ENCODE data around the gene CPTP. TPM values are rescaled to one million over a fixed set of nuclear protein-coding genes. Genes with fewer than 3 reads are reported as not detected.

The CPTP gene
- total and polyA plus RNA-seq, 10 of the 15 experiments (the other 5 are each of a cell fraction or from before 2014, with no cell fraction given) = 0.06 to 24.3 (median 10.0) TPM

DNA sequence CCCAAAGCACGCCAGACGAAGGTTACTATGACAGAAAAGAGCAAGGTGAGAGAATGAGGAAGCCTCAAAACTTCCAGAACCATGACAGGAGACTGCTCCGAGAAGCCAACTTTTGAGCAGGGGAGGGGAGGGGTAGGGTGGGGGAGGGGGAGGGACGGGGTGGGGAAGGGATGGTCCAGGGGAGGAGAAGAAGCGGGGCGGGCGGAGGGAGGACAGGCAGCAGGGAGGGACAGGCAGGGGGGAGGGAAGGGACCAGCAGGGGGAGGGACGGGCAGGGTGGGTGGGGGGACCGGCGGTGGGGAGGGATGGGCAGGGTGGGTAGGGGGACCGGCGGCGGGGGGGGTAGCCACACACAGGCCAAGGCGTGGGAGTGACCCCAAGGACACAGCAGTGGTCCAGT, 2.2 kb upstream of the CPTP start:
- BruUV-seq (replicated peaks) = no TSS peak
- Histone ChIP-seq H4K20me1 (ENCODE audit: control insufficient read depth, insufficient read depth) (no peaks in the 10 kb centered on the region; the same call in 1 of the 2 replicates), H3K27ac (ENCODE audit: control insufficient read depth, insufficient read depth) (no peak overlapping the region), H3K36me3 (ENCODE audit: control insufficient read depth in 2 of 2, insufficient read depth in 2 of 2, low read length in 1 of 2) (peaks cover 0 to 9% of the 10 kb centered on the region in 2 experiments; a peak in 3 of 4 replicates), H3K4me3 (no peak overlapping the region), H3K9ac (ENCODE audit: control insufficient read depth, insufficient read depth, low read length) (no peak overlapping the region), H3K4me1 (ENCODE audit: control insufficient read depth, insufficient read depth, low read length) (peaks cover 10% of the 10 kb centered on the region), H3K79me2 (ENCODE audit: control insufficient read depth, insufficient read depth, low read length) (peaks cover 44% of the 10 kb centered on the region), H2AFZ (ENCODE audit: control insufficient read depth, low read depth, low read length) (no peak overlapping the region), H3K27me3 (replicated peaks in 1 of 2; ENCODE audit: control insufficient read depth in 2 of 2, insufficient read depth in 2 of 2, low read length in 1 of 2) (no peaks in the 10 kb centered on the region), H3K9me3 (replicated peaks; ENCODE audit: control insufficient read depth, insufficient read depth, low read length) (no peaks in the 10 kb centered on the region), H3K4me2 (ENCODE audit: control insufficient read depth, insufficient read depth) (no peak overlapping the region; the same call in 1 of the 2 replicates)
- in situ Hi-C loops (cut with MboI) = no loop called here
- WGBS (ENCODE audit: insufficient coverage, insufficient replicate concordance, low lambda C conversion rate, missing lambda C conversion rate) = 92% methylated on average over 3 of the region's 14 CpGs
- intact Hi-C loops (cut with micrococcal nuclease; ENCODE audit: unreplicated experiment) = no loop called here
- DNase-seq (ENCODE audit: low read depth, low spot score) (no peak), FAIRE-seq (no peak), ATAC-seq (no peak)
- POLR2A ChIA-PET = no interaction called here
- TF ChIP-seq, protein P1, sequence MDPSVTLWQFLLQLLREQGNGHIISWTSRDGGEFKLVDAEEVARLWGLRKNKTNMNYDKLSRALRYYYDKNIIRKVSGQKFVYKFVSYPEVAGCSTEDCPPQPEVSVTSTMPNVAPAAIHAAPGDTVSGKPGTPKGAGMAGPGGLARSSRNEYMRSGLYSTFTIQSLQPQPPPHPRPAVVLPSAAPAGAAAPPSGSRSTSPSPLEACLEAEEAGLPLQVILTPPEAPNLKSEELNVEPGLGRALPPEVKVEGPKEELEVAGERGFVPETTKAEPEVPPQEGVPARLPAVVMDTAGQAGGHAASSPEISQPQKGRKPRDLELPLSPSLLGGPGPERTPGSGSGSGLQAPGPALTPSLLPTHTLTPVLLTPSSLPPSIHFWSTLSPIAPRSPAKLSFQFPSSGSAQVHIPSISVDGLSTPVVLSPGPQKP (IDR thresholded peaks at IDR 0.05; ENCODE audit: low read depth, low read length) = no peak
- no peak for TF ChIP-seq CBFB (IDR thresholded peaks at IDR 0.05; ENCODE audit: low read depth)
- TF ChIP-seq REST (IDR thresholded peaks at IDR 0.05; ENCODE audit: low read depth, low read length) = no peak
- no peak for TF ChIP-seq MXI1 (IDR thresholded peaks at IDR 0.05; ENCODE audit: low read depth, low read length)
- TF ChIP-seq KAT2A (conservative IDR thresholded peaks at IDR 0.05; ENCODE audit: control insufficient read depth, low read depth, low read length) = no peak
- no peak for TF ChIP-seq HDAC6 (IDR thresholded peaks at IDR 0.05; ENCODE audit: unreplicated experiment)
- no peak for TF ChIP-seq SIX5 (IDR thresholded peaks at IDR 0.05; ENCODE audit: low read depth, low read length, severe bottlenecking)
- SMC1A ChIA-PET (ENCODE audit: uncharacterized antibody, unreplicated experiment) = no interaction called here
- RAD21 ChIA-PET (ENCODE audit: unreplicated experiment) = no interaction called here
- CTCF ChIA-PET = no interaction called here

Measured in GM12878 (cell line).